Osteocyte (in vitro differentiated cells): ENCODE results near the gene NSUN4. TPM values are rescaled to one million over a fixed set of nuclear protein-coding genes. Genes with fewer than 3 reads are reported as not detected.
"Not testable (repeated sequence)": the region's sequence is repeated elsewhere in the genome, so short reads cannot be mapped to it uniquely, and the experiment has no call there.

Source experiments
- DNase-seq: peaks from one replicate; pipeline ENCODE4 v3.0.0; 2021; ENCODE audit warnings: mixed read lengths; ENCODE audit not compliant: unreplicated experiment; ENCODE audit errors: extremely low spot score
- H3K27ac Mint-ChIP-seq: one replicate; pipeline ENCODE4 v1.8.0; 2021; ENCODE audit warnings: mild to moderate bottlenecking, mixed read lengths; ENCODE audit not compliant: unreplicated experiment
- H3K27me3 Mint-ChIP-seq: one replicate; pipeline ENCODE4 v1.8.0; 2021; ENCODE audit warnings: mixed read lengths; ENCODE audit not compliant: unreplicated experiment
- H3K36me3 Mint-ChIP-seq: one replicate; pipeline ENCODE4 v1.8.0; 2021; ENCODE audit warnings: mixed read lengths; ENCODE audit not compliant: unreplicated experiment
- H3K4me1 Mint-ChIP-seq: one replicate; pipeline ENCODE4 v1.8.0; 2021; ENCODE audit warnings: mixed read lengths; ENCODE audit not compliant: unreplicated experiment
- H3K4me3 Mint-ChIP-seq: one replicate; pipeline ENCODE4 v1.8.0; 2021; ENCODE audit warnings: mild to moderate bottlenecking, moderate library complexity, mixed read lengths; ENCODE audit not compliant: unreplicated experiment
- H3K9me3 Mint-ChIP-seq: one replicate; pipeline ENCODE4 v1.8.0; 2021; ENCODE audit warnings: mixed read lengths; ENCODE audit not compliant: unreplicated experiment
- CTCF ChIP-seq: fragments of 200-600 bp; sonication (generic); IDR thresholded peaks from 2 replicates; pipeline ENCODE4 v1.5.0; 2021; ENCODE audit warnings: antibody characterized with exemption, mild to moderate bottlenecking, moderate library complexity
- total RNA-seq: library from RNA; stranded (reverse); gene quantifications from 2 replicates; pipeline ENCODE4 v1.2.1, GENCODE V29; 2021

NSUN4 gene
- total RNA-seq, 1 donor from 2014 or later: 21.6 TPM

- H3K27me3 Mint-ChIP-seq: no peaks in the 10 kb centered on the region
- peaks cover 4% of the 10 kb centered on the region for H3K4me1 Mint-ChIP-seq
- H3K27ac Mint-ChIP-seq: no peak overlapping the region
- no peak for TF ChIP-seq CTCF
- H3K9me3 Mint-ChIP-seq: no peaks in the 10 kb centered on the region
- peaks cover 26% of the 10 kb centered on the region for H3K36me3 Mint-ChIP-seq
- DNase-seq: no peak
- H3K4me3 Mint-ChIP-seq: no peak overlapping the region
These were observed 26.5 kb downstream of the NSUN4 start for GRCh38 chr1:46367072-46367471.

GRCh38 chr1:46367701-46368100 lies 27.1 kb downstream of the NSUN4 start:
- not testable (repeated sequence) for H3K4me3 Mint-ChIP-seq, H3K27me3 Mint-ChIP-seq, H3K9me3 Mint-ChIP-seq, H3K4me1 Mint-ChIP-seq, DNase-seq, H3K27ac Mint-ChIP-seq
- peaks cover 22% of the 10 kb centered on the region for H3K36me3 Mint-ChIP-seq

- no peaks in the 10 kb centered on the region for H3K27me3 Mint-ChIP-seq
- H3K27ac Mint-ChIP-seq: no peak overlapping the region
- no peak for DNase-seq
- no peaks in the 10 kb centered on the region for H3K9me3 Mint-ChIP-seq
- no peak for TF ChIP-seq CTCF
- H3K36me3 Mint-ChIP-seq: peaks cover 14% of the 10 kb centered on the region
- H3K4me1 Mint-ChIP-seq: no peaks in the 10 kb centered on the region
- no peak overlapping the region for H3K4me3 Mint-ChIP-seq
These were observed 28.2 kb downstream of the NSUN4 start for GRCh38 chr1:46368791-46369190.

- Mint-ChIP-seq H3K36me3 (peaks cover 14% of the 10 kb centered on the region), H3K9me3 (no peaks in the 10 kb centered on the region), H3K4me3 (no peak overlapping the region), H3K27me3 (no peaks in the 10 kb centered on the region), H3K27ac (no peak overlapping the region), H3K4me1 (no peaks in the 10 kb centered on the region)
- no peak for TF ChIP-seq CTCF
- DNase-seq: no peak
These were observed 29.1 kb downstream of the NSUN4 start for GRCh38 chr1:46369542-46370213.

GRCh38 chr1:46370214-46370633 lies 29.6 kb downstream of the NSUN4 start:
- Mint-ChIP-seq H3K27ac (no peak overlapping the region), H3K4me3 (no peak overlapping the region), H3K9me3 (no peaks in the 10 kb centered on the region), H3K27me3 (no peaks in the 10 kb centered on the region), H3K4me1 (no peaks in the 10 kb centered on the region), H3K36me3 (peaks cover 9% of the 10 kb centered on the region)
- no peak for DNase-seq
- TF ChIP-seq CTCF: no peak
